Measurements from ENCODE around the gene NKX2-1.
"Not testable (repeated sequence)": the region's sequence is repeated elsewhere in the genome, so short reads cannot be mapped to it uniquely, and the experiment has no call there.

The NKX2-1 gene

DNA sequence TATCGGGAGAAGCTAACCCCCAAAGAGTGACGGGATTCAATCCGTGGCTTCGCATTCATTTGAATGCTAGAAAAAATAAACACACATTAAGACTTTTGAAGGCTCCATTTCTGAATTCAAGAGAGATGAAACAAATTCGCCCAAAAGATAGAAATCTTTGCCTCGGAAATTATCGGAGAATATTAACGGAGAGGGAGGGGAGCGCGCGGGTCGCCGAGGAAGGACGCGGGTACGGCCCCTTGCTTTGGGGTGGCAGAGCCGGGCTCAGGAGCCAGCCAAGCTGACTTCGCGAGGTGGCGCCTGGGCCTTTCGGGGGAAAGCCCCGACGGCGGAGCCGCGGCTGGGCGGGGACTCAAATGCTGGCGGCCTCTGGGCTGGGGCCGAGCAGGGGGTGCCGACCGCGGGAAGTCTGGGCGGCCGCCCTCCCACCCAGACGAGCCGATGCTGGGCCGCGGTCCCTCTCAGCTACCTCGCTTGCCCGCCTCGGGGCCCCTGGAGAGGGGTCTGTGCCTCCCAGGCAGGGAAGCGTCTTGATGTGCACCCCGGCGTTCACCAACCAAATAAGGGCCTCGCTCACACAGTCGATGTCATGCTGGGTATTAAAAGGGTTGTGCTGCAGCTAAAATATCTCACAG, 14.7 kb downstream of the NKX2-1 start:
- no peak for DNase-seq

DNA sequence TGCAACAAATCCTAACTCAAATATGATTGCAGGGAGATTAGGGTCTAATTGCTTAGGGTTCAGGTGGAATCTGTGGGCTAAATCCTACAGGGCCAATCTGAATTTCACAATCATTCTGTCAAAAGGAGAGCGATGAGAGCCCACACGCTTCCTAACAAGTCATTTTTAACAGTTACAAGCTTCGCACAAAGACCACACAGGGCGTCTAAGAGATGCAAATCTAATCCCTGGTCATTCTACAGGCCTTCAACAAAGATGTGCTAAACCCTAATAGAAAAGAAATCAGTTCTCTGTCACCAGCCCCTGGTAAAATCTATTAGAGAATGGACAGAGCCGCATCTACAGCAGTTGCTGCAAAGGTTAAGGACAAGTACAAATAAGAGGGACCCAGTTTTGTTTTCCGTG, 15.3 kb downstream of the NKX2-1 start:
- no peak for DNase-seq

- DNase-seq: no peak
Observed at GRCh38 chr14:36503771-36504741, 16.0 kb downstream of the NKX2-1 start.

- DNase-seq: peak; percentile 73
Observed at GRCh38 chr14:36502558-36503508, 17.2 kb downstream of the NKX2-1 start.

DNA sequence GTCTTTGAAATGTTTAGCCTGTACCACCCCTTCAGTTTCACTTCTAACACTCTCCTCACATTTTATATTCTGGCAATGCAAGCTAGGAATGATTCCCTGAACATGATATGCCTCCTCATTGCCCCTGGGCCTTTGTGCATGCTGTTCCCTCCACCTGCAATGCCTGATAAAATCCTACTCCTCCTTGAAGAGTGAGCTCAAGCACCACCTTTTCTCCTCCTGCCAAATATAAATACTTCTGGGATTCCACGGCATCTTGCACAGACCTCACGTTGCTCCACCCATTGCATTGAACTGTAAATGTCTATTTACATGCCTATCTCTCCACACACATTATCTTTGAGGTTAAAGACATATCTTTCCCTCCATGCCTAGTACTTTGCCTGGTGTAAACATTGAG, 21.1 kb downstream of the NKX2-1 start:
- DNase-seq: no peak

DNA sequence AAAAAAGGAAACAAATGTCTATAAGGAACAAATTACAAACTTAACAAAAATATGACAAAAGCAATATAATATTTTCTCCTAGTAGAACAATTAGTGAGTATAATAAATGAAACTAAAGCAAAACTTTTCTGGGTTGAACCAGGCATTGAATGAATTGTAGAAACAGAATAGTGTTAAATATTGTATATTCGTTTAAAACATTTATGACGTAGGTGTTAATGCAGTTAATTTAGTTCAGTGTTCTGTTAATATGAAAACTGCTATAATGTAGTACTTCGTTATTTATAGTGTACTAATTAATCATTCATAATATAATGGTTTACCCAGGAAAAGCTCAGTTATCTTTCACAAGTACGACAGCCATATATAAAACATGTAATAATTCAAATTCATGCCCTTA, 23.7 kb downstream of the NKX2-1 start:
- no peak for DNase-seq

GRCh38 chr14:36495666-36496065, 24.4 kb downstream of the NKX2-1 start:
- no peak for DNase-seq

- DNase-seq: no peak
Observed at GRCh38 chr14:36493761-36494160, 26.3 kb downstream of the NKX2-1 start.

DNA sequence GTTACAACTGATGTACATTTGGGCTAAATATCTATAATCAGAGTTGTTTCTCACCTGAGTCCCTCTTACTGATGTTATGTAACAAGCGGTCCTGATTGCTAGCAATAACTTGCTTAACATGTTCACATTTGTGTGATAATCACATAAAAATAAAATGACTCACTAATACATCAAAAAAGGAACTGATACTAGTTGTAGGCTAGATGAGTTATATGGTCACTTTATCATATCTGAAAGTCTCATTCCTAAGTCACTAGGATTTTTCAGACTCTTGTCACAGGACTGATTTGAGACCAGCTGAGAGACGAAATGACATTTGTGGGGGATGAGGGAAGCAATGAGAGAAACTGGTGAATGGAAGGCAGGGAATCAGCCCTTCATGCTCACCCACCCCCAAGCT, 34.3 kb downstream of the NKX2-1 start:
- no peak for DNase-seq

GRCh38 chr14:36479344-36479743, 40.7 kb downstream of the NKX2-1 start:
- DNase-seq: no peak

- no peak for DNase-seq
Observed at GRCh38 chr14:36478782-36479181, 41.2 kb downstream of the NKX2-1 start.

GRCh38 chr14:36477266-36477665, 42.8 kb downstream of the NKX2-1 start:
- DNase-seq: no peak

DNA sequence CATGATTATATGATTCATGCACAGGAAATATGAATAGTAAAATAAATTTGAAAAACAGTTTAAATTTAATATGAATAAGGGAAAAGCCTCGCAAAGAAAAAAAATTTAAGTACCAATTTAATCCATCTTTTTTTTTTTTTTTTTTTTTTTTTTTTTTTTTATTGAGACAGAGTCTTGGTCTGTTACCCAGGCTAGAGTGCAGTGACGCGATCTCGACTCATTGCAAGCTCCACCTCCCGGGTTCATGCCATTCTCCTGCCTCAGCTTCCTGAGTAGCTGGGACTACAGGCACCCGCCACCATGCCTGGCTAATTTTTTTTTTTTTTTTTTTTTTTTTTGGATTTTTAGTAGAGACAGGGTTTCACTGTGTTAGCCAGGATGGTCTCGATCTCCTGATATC, 44.0 kb downstream of the NKX2-1 start:
- not testable (repeated sequence) for DNase-seq

DNA sequence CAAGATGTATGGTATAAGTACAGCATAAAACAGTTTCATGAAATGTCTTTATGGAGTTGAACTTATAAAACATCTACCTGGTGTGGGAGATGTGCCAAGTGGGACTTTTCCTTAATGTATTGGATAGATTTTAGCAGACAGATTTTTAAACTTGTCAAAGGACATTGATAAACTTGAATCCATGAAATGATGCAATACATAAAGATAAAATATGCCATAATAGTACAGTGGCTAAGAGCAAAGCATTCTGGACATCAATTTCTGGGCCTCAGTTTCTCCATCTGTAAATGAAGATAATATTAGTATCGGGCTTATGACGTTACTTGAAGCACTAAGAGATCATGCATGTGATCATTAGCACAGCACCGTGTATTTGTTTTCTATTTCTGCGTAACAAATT, 45.4 kb downstream of the NKX2-1 start:
- DNase-seq: no peak

DNA sequence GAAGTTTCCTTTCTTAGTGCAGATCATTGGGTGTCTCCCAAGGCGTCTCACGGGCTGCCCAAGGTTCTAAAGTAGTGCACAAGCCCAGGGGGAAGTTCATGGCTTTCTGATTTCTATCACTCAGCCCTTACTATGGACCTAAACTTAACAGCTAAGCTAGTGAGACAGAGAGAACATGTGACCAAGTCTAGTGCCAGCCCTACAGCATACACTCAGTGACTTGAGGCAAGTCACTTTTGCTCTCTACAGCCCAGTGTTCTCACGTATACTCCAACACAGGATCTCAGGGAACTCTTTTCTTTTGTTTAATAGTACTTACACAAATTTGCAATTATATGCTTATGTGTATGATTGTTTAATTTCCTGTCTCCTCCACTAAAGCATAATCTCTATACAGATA, 48.6 kb downstream of the NKX2-1 start:
- DNase-seq: no peak

DNA sequence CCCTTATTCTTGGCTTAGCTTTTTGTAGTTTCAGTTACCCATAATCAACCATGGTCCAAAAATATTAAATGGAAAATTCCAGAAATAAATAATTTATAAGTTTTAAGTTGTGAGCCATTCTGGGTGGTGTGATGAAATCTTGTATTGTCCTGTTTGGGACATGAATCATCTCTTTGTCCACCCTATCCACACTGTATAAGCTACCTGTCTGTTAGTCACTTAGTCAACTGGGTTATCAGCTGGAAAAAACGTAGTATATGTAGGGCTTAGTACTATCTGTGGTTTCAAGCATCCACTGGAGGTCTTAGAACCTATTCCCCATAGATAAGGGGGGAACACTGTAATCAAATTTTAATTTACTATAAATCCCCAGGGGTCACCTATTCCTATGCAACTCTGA, 52.7 kb downstream of the NKX2-1 start:
- no peak for DNase-seq
